PC-9 (cell line): ENCODE data around the gene RFXANK. TPM values are rescaled to one million over a fixed set of nuclear protein-coding genes. Genes with fewer than 3 reads are reported as not detected.

Experiments
- BruUV-seq: library from RNA; stranded (reverse); fragments of 400-500 nt; replicated peaks from 2 replicates; lab custom pipeline; 2021; lab: Mats Ljungman, UMichigan
- CTCF ChIA-PET: fragments of 300-600 bp; sonication (Branson Sonifier 250); formaldehyde crosslinking; loops from one replicate; lab custom pipeline; 2022; ENCODE audit warnings: antibody characterized with exemption; lab: Charles Lee
- POLR2A ChIA-PET: fragments of 300-600 bp; sonication (Branson Sonifier 250); formaldehyde crosslinking; loops from one replicate; lab custom pipeline; 2022; ENCODE audit warnings: antibody characterized with exemption; ENCODE audit not compliant: unreplicated experiment; lab: Charles Lee
- DNase-seq, 2 experiments: peaks; one replicate each; pipeline versions ENCODE4 v3.0.0 to v3.0.0-alpha.2; 2015 to 2022; ENCODE audit warnings: mixed read lengths in 1 of 2
- H2AFZ ChIP-seq: fragments of 200-600 bp; sonication (generic); 2 replicates; pipeline ENCODE4 v1.8.1; 2017; ENCODE audit warnings: antibody characterized with exemption
- H3F3A ChIP-seq: fragments of 200-600 bp; sonication (generic); 2 replicates; pipeline ENCODE4 v1.8.1; 2017; ENCODE audit warnings: antibody characterized with exemption, mild to moderate bottlenecking, low read depth; ENCODE audit not compliant: insufficient read depth
- H3K27ac ChIP-seq: fragments of 200-600 bp; sonication (generic); 2 replicates; pipeline ENCODE4 v1.6.1; 2016; ENCODE audit warnings: mixed run types
- H3K27me3 ChIP-seq: fragments of 200-600 bp; sonication (generic); 2 replicates; pipeline ENCODE4 v1.6.1; 2016; ENCODE audit warnings: low read depth, mixed run types; ENCODE audit not compliant: insufficient read depth
- H3K36me3 ChIP-seq: fragments of 200-600 bp; sonication (generic); 2 replicates; pipeline ENCODE4 v1.6.1; 2016; ENCODE audit warnings: low read depth, mixed run types
- H3K4me1 ChIP-seq: fragments of 200-600 bp; sonication (generic); replicated peaks from 2 replicates; pipeline ENCODE4 v1.6.1; 2016; ENCODE audit warnings: mixed run types; ENCODE audit not compliant: insufficient read depth
- H3K4me2 ChIP-seq: fragments of 200-600 bp; sonication (generic); 2 replicates; pipeline ENCODE4 v1.6.1; 2017; ENCODE audit warnings: mixed run types
- H3K4me3 ChIP-seq: fragments of 200-600 bp; sonication (generic); 2 replicates; pipeline ENCODE4 v1.6.1; 2016; ENCODE audit warnings: mixed run types
- H3K79me2 ChIP-seq: fragments of 200-600 bp; sonication (generic); 2 replicates; pipeline ENCODE4 v1.6.1; 2017; ENCODE audit warnings: low read depth, mixed run types
- H3K9me2 ChIP-seq: fragments of 200-600 bp; sonication (generic); 2 replicates; pipeline ENCODE4 v1.8.1; 2017; ENCODE audit warnings: mild to moderate bottlenecking; ENCODE audit not compliant: insufficient read depth
- H3K9me3 ChIP-seq: fragments of 200-600 bp; sonication (generic); 2 replicates; pipeline ENCODE4 v1.8.1; 2016; ENCODE audit warnings: low read depth; ENCODE audit not compliant: insufficient read depth
- H4K20me1 ChIP-seq: fragments of 200-600 bp; sonication (generic); 2 replicates; pipeline ENCODE4 v1.8.1; 2017; ENCODE audit not compliant: insufficient read depth
- EZH2 ChIP-seq: fragments of 200-600 bp; sonication (generic); IDR thresholded peaks from 2 replicates; pipeline ENCODE4 v1.8.0; 2017; ENCODE audit warnings: antibody characterized with exemption, low read depth
- intact Hi-C: fragments of 100-400 bp; cut with micrococcal nuclease; formaldehyde crosslinking; loops from one replicate; pipeline ENCODE4 v1.10.0; 2022; ENCODE audit not compliant: unreplicated experiment
- total RNA-seq: library from RNA; stranded (reverse); gene quantifications from 2 replicates; pipeline ENCODE4 v1.2.3, GENCODE V29; 2021
- TF ChIP-seq, protein P1 (sequence below): fragments of 200-600 bp; sonication (generic); conservative IDR thresholded peaks from 2 replicates; pipeline ENCODE4 v1.6.1; 2017; ENCODE audit warnings: mixed run types, antibody characterized with exemption, mild to moderate bottlenecking, moderate library complexity

RFXANK gene
- total RNA-seq, 1 experiment from 2014 or later, result 132 TPM

DNA sequence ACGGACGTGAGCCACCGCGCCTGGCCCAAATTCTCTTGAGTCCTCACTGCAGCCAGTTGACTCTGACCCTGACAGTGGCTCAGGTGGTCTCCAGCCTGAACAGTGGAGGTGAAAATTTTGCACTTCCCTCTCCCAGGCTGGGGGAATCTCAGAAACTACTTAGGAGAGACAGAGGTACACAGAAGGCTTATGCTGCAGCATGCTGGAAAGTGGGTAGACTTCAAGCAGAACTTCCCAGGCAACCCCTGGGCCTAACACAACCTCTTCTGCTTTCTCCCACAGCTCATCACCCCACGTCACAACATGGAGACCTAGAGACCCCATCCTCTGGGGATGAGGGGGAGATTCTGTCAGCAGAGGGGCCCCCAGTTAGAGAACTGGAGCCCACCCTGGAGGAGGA lies 34.1 kb downstream of the RFXANK start:
- H3K4me3 ChIP-seq, result no peak overlapping the region
- H3K36me3 ChIP-seq, result no peaks in the 10 kb centered on the region
- H3K4me2 ChIP-seq, result no peak overlapping the region
- CTCF ChIA-PET, result no interaction called here
- no peaks in the 10 kb centered on the region for H4K20me1 ChIP-seq
- POLR2A ChIA-PET, result no interaction called here
- H3K9me2 ChIP-seq, result no peaks in the 10 kb centered on the region
- H2AFZ ChIP-seq, result no peak overlapping the region
- no peaks in the 10 kb centered on the region for H3K9me3 ChIP-seq
- no TSS peak for BruUV-seq
- TF ChIP-seq EZH2, result no peak
- TF ChIP-seq, protein P1, sequence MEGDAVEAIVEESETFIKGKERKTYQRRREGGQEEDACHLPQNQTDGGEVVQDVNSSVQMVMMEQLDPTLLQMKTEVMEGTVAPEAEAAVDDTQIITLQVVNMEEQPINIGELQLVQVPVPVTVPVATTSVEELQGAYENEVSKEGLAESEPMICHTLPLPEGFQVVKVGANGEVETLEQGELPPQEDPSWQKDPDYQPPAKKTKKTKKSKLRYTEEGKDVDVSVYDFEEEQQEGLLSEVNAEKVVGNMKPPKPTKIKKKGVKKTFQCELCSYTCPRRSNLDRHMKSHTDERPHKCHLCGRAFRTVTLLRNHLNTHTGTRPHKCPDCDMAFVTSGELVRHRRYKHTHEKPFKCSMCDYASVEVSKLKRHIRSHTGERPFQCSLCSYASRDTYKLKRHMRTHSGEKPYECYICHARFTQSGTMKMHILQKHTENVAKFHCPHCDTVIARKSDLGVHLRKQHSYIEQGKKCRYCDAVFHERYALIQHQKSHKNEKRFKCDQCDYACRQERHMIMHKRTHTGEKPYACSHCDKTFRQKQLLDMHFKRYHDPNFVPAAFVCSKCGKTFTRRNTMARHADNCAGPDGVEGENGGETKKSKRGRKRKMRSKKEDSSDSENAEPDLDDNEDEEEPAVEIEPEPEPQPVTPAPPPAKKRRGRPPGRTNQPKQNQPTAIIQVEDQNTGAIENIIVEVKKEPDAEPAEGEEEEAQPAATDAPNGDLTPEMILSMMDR, result no peak
- no peaks in the 10 kb centered on the region for H3K4me1 ChIP-seq
- H3K79me2 ChIP-seq, result no peaks in the 10 kb centered on the region
- intact Hi-C loops, result no loop called here
- DNase-seq, result no peak
- no peak overlapping the region for H3K27ac ChIP-seq
- H3K27me3 ChIP-seq, result peaks cover 83% of the 10 kb centered on the region
- H3F3A ChIP-seq, result no peaks in the 10 kb centered on the region

DNA sequence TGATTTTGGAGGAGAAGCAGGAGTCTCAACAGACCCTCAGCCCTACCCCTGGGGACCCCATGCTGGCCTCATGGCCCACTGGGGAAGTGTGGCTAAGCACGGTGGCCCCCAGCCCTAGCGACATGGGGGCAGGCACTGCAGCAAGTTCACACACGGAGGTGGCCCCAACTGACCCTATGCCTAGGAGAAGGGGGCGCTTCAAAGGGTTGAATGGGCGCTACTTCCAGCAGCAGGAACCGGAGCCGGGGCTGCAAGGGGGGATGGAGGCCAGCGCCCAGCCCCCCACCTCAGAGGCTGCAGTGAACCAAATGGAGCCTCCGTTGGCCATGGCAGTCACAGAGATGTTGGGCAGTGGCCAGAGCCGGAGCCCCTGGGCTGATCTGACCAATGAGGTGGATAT lies 34.6 kb downstream of the RFXANK start:
- no peaks in the 10 kb centered on the region for H3K9me3 ChIP-seq
- DNase-seq, result no peak
- ChIA-PET POLR2A (no interaction called here), CTCF (no interaction called here)
- no peak overlapping the region for H3K4me2 ChIP-seq
- no peak overlapping the region for H3K27ac ChIP-seq
- no peak for TF ChIP-seq EZH2
- TF ChIP-seq, protein P1, result no peak
- no peak overlapping the region for H2AFZ ChIP-seq
- H3F3A ChIP-seq, result no peaks in the 10 kb centered on the region
- H3K27me3 ChIP-seq, result peaks cover 88% of the 10 kb centered on the region
- no peaks in the 10 kb centered on the region for H3K9me2 ChIP-seq
- H3K4me1 ChIP-seq, result no peaks in the 10 kb centered on the region
- intact Hi-C loops, result no loop called here
- no peaks in the 10 kb centered on the region for H3K79me2 ChIP-seq
- no peak overlapping the region for H3K4me3 ChIP-seq
- no peaks in the 10 kb centered on the region for H4K20me1 ChIP-seq
- BruUV-seq, result no TSS peak
- no peaks in the 10 kb centered on the region for H3K36me3 ChIP-seq

DNA sequence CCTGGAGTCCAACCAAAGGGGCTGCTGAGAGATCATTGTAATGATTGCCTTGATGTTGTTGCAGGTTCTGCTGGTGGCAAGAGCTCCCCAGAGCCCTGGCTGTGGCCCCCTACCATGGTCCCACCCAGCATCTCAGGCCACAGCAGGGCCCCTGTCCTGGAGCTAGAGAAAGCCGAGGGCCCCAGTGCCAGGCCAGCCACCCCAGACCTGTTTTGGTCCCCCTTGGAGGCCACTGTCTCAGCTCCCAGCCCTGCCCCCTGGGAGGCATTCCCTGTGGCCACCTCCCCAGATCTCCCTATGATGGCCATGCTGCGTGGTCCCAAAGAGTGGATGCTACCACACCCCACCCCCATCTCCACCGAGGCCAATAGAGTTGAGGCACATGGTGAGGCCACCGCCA lies 35.2 kb downstream of the RFXANK start:
- H3K9me3 ChIP-seq, result no peaks in the 10 kb centered on the region
- no peak for TF ChIP-seq EZH2
- TF ChIP-seq, protein P1, result no peak
- intact Hi-C loops, result no loop called here
- POLR2A ChIA-PET, result interaction anchor here (0.6 kb wide), 1 partner anchor 91 kb away, joined by 3 read pairs; no protein-coding TSS in a partner anchor
- H3K27ac ChIP-seq, result no peak overlapping the region
- H3K27me3 ChIP-seq, result peaks cover 93% of the 10 kb centered on the region
- H3K9me2 ChIP-seq, result no peaks in the 10 kb centered on the region
- CTCF ChIA-PET, result no interaction called here
- no peak overlapping the region for H3K4me2 ChIP-seq
- H3K36me3 ChIP-seq, result no peaks in the 10 kb centered on the region
- DNase-seq, result no peak
- no peak overlapping the region for H3K4me3 ChIP-seq
- H3K4me1 ChIP-seq, result no peaks in the 10 kb centered on the region
- H2AFZ ChIP-seq, result no peak overlapping the region
- no peaks in the 10 kb centered on the region for H4K20me1 ChIP-seq
- no TSS peak for BruUV-seq
- H3F3A ChIP-seq, result no peaks in the 10 kb centered on the region
- H3K79me2 ChIP-seq, result no peaks in the 10 kb centered on the region
